ENCODE measurements around the gene PDCD10.

DNA sequence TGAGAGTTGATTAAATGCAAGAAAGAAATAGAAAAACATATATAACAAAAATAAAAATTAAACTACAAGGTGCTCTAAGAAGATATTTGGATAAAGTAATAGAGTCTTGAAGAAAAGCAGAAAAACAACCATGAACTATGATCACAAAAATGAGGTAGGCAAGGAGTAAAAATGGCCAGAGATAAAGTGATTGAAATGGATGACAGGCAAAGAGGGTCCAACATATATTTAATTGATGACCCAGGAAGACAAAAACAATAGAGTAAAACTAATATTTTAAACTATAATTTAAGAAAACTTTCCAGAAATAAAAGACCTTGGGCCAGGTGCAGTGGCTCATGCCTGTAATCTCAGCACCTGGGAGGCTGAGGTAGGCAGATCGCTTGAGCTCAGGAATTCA is 58.8 kb downstream of the PDCD10 start:
- TF ChIP-seq, protein P1, sequence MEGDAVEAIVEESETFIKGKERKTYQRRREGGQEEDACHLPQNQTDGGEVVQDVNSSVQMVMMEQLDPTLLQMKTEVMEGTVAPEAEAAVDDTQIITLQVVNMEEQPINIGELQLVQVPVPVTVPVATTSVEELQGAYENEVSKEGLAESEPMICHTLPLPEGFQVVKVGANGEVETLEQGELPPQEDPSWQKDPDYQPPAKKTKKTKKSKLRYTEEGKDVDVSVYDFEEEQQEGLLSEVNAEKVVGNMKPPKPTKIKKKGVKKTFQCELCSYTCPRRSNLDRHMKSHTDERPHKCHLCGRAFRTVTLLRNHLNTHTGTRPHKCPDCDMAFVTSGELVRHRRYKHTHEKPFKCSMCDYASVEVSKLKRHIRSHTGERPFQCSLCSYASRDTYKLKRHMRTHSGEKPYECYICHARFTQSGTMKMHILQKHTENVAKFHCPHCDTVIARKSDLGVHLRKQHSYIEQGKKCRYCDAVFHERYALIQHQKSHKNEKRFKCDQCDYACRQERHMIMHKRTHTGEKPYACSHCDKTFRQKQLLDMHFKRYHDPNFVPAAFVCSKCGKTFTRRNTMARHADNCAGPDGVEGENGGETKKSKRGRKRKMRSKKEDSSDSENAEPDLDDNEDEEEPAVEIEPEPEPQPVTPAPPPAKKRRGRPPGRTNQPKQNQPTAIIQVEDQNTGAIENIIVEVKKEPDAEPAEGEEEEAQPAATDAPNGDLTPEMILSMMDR (IDR thresholded peaks at IDR 0.05; ENCODE audit: insufficient read depth, low read length): no peak
- TF ChIP-seq POLR2AphosphoS5 (IDR thresholded peaks at IDR 0.05; ENCODE audit: low read depth): no peak

Measured in HL-60 (cell line).